Subcutaneous abdominal adipose tissue (tissue), 5 donors: ENCODE measurements around the gene TRIM45.

ENCODE experiments used
- H3K27ac ChIP-seq: one replicate; pipeline ENCODE4 v1.7.0; 2013; ENCODE audit warnings: low read depth, mild to moderate bottlenecking, inconsistent platforms, low read length, moderate library complexity
- H3K27me3 ChIP-seq, 5 donors: one replicate each; pipeline ENCODE4 v1.7.0; 2013; ENCODE audit warnings: low read length in 5 of 5, inconsistent platforms in 1 of 5; ENCODE audit not compliant: control insufficient read depth in 5 of 5, insufficient read depth in 4 of 5
- H3K36me3 ChIP-seq, 5 donors: one replicate each; pipeline ENCODE4 v1.7.0; 2013; ENCODE audit warnings: low read length in 5 of 5; ENCODE audit not compliant: control insufficient read depth in 5 of 5, insufficient read depth in 5 of 5
- H3K4me1 ChIP-seq, 5 donors: one replicate each; pipeline ENCODE4 v1.7.0; 2013; ENCODE audit warnings: low read length in 5 of 5, mild to moderate bottlenecking in 3 of 5, moderate library complexity in 1 of 5; ENCODE audit not compliant: control insufficient read depth in 5 of 5, insufficient read depth in 5 of 5
- H3K4me3 ChIP-seq, 5 donors: one replicate each; pipeline ENCODE4 v1.7.0; 2013; ENCODE audit warnings: low read length in 5 of 5, low read depth in 1 of 5
- H3K9ac ChIP-seq, 5 donors: one replicate each; pipeline ENCODE4 v1.7.0; 2013; ENCODE audit warnings: low read length in 5 of 5, mild to moderate bottlenecking in 4 of 5, moderate library complexity in 3 of 5
- H3K9me3 ChIP-seq, 5 donors: one replicate each; pipeline ENCODE4 v1.7.0; 2013; ENCODE audit warnings: low read length in 5 of 5; ENCODE audit not compliant: control insufficient read depth in 5 of 5
- donor health status: healthy.
- donor health status: healthy.
- donor health status: healthy.
- donor health status: healthy.
- donor health status: healthy.

The TRIM45 gene

GRCh38 chr1:117093091-117093534 is 28.4 kb downstream of the TRIM45 start:
- Histone ChIP-seq H3K9ac (no peak overlapping the region), H3K9me3 (no peaks in the 10 kb centered on the region), H3K27ac (no peak overlapping the region), H3K4me3 (no peak overlapping the region), H3K27me3 (no peaks in the 10 kb centered on the region), H3K36me3 (peaks cover 21 to 62% (median 27%) of the 10 kb centered on the region in 5 donors), H3K4me1 (peaks cover 0 to 4% (median 0%) of the 10 kb centered on the region in 5 donors)

- Histone ChIP-seq H3K9me3 (no peaks in the 10 kb centered on the region), H3K27me3 (no peaks in the 10 kb centered on the region), H3K4me3 (no peak overlapping the region), H3K36me3 (peaks cover 15 to 57% (median 27%) of the 10 kb centered on the region in 5 donors), H3K9ac (no peak overlapping the region), H3K4me1 (peaks cover 0 to 4% (median 0%) of the 10 kb centered on the region in 5 donors), H3K27ac (no peak overlapping the region)
Observed at GRCh38 chr1:117092594-117092993, 29.0 kb downstream of the TRIM45 start.

GRCh38 chr1:117089996-117090395 is 31.6 kb downstream of the TRIM45 start:
- Histone ChIP-seq H3K9me3 (no peaks in the 10 kb centered on the region), H3K4me3 (no peak overlapping the region), H3K27ac (no peak overlapping the region), H3K36me3 (peaks cover 10 to 48% (median 23%) of the 10 kb centered on the region in 5 donors), H3K27me3 (no peaks in the 10 kb centered on the region), H3K4me1 (peaks cover 0 to 4% (median 0%) of the 10 kb centered on the region in 5 donors), H3K9ac (no peak overlapping the region)

GRCh38 chr1:117087686-117088085 is 33.9 kb downstream of the TRIM45 start:
- Histone ChIP-seq H3K9ac (no peak overlapping the region), H3K4me3 (no peak overlapping the region), H3K27me3 (no peaks in the 10 kb centered on the region), H3K36me3 (peaks cover 10 to 45% (median 24%) of the 10 kb centered on the region in 5 donors), H3K27ac (no peak overlapping the region), H3K9me3 (no peaks in the 10 kb centered on the region), H3K4me1 (no peaks in the 10 kb centered on the region)

- Histone ChIP-seq H3K27ac (no peak overlapping the region), H3K27me3 (no peaks in the 10 kb centered on the region), H3K9ac (no peak overlapping the region), H3K36me3 (peaks cover 16 to 58% (median 37%) of the 10 kb centered on the region in 5 donors), H3K9me3 (no peaks in the 10 kb centered on the region), H3K4me1 (no peaks in the 10 kb centered on the region), H3K4me3 (no peak overlapping the region)
Observed at GRCh38 chr1:117084231-117084630, 37.3 kb downstream of the TRIM45 start.

GRCh38 chr1:117079737-117080136 is 41.8 kb downstream of the TRIM45 start:
- Histone ChIP-seq H3K4me1 (no peaks in the 10 kb centered on the region), H3K9me3 (no peaks in the 10 kb centered on the region), H3K36me3 (peaks cover 41 to 90% (median 65%) of the 10 kb centered on the region in 5 donors), H3K27me3 (no peaks in the 10 kb centered on the region), H3K4me3 (no peak overlapping the region), H3K9ac (no peak overlapping the region), H3K27ac (no peak overlapping the region)

- Histone ChIP-seq H3K27ac (no peak overlapping the region), H3K27me3 (no peaks in the 10 kb centered on the region), H3K9ac (no peak overlapping the region), H3K4me1 (no peaks in the 10 kb centered on the region), H3K9me3 (no peaks in the 10 kb centered on the region), H3K4me3 (no peak overlapping the region), H3K36me3 (peaks cover 47 to 83% (median 58%) of the 10 kb centered on the region in 5 donors)
Observed at GRCh38 chr1:117077267-117077666, 44.3 kb downstream of the TRIM45 start.

- Histone ChIP-seq H3K27ac (no peak overlapping the region), H3K4me1 (no peaks in the 10 kb centered on the region), H3K9ac (no peak overlapping the region), H3K9me3 (no peaks in the 10 kb centered on the region), H3K27me3 (no peaks in the 10 kb centered on the region), H3K36me3 (peaks cover 44 to 77% (median 52%) of the 10 kb centered on the region in 5 donors), H3K4me3 (no peak overlapping the region)
Observed at GRCh38 chr1:117076648-117077047, 44.9 kb downstream of the TRIM45 start.

GRCh38 chr1:117070124-117070523 is 51.4 kb downstream of the TRIM45 start:
- no peaks in the 10 kb centered on the region for H3K4me1 ChIP-seq
- H3K27ac ChIP-seq, result no peak overlapping the region
- no peak overlapping the region for H3K4me3 ChIP-seq
- H3K9ac ChIP-seq, result no peak overlapping the region
- H3K36me3 ChIP-seq, result peaks cover 5 to 15% (median 9%) of the 10 kb centered on the region in 5 donors
- H3K27me3 ChIP-seq, result no peaks in the 10 kb centered on the region
- no peaks in the 10 kb centered on the region for H3K9me3 ChIP-seq

GRCh38 chr1:117069220-117069844 is 52.2 kb downstream of the TRIM45 start:
- no peak overlapping the region for H3K27ac ChIP-seq
- H3K27me3 ChIP-seq, result no peaks in the 10 kb centered on the region
- H3K9me3 ChIP-seq, result no peaks in the 10 kb centered on the region
- peaks cover 0 to 7% (median 4%) of the 10 kb centered on the region in 5 donors for H3K36me3 ChIP-seq
- no peak overlapping the region for H3K4me3 ChIP-seq
- H3K4me1 ChIP-seq, result no peaks in the 10 kb centered on the region
- no peak overlapping the region for H3K9ac ChIP-seq
